ENCODE data around the gene CTCF. TPM values are rescaled to one million over a fixed set of nuclear protein-coding genes. Genes with fewer than 3 reads are reported as not detected.

Gene CTCF
- total and polyA plus RNA-seq, 2 experiments from 2014 or later, result 64.5 to 72.3 TPM

- H3K27ac Mint-ChIP-seq, result no peak overlapping the region
- H4K20me1 ChIP-seq (replicated peaks; ENCODE audit: insufficient read depth), result peaks cover 9% of the 10 kb centered on the region; the same call in 1 of the 2 replicates
- no peak overlapping the region; the same call in 2 of the 3 replicates for H3K4me3 Mint-ChIP-seq
- ATAC-seq, result peak; percentile 80
- H3K79me2 ChIP-seq (replicated peaks; ENCODE audit: insufficient read depth), result no peaks in the 10 kb centered on the region; the same call in 1 of the 2 replicates
- H3K4me3 ChIP-seq, result no peak overlapping the region
- peak overlapping the region; percentile 32; the same call in 1 of the 2 replicates for H3K27ac ChIP-seq (ENCODE audit: low read depth)
- H3K4me1 Mint-ChIP-seq, result peaks cover 21% of the 10 kb centered on the region
- H3K36me3 ChIP-seq (ENCODE audit: insufficient read depth), result no peaks in the 10 kb centered on the region
- TF ChIP-seq CTCF (conservative IDR thresholded peaks at IDR 0.05; ENCODE audit: low read depth in 2 of 2) (peak; percentile 89 to 99), EZH2phosphoT487 (IDR thresholded peaks at IDR 0.05; ENCODE audit: unreplicated experiment) (no peak)
- TF ChIP-seq, protein P1, sequence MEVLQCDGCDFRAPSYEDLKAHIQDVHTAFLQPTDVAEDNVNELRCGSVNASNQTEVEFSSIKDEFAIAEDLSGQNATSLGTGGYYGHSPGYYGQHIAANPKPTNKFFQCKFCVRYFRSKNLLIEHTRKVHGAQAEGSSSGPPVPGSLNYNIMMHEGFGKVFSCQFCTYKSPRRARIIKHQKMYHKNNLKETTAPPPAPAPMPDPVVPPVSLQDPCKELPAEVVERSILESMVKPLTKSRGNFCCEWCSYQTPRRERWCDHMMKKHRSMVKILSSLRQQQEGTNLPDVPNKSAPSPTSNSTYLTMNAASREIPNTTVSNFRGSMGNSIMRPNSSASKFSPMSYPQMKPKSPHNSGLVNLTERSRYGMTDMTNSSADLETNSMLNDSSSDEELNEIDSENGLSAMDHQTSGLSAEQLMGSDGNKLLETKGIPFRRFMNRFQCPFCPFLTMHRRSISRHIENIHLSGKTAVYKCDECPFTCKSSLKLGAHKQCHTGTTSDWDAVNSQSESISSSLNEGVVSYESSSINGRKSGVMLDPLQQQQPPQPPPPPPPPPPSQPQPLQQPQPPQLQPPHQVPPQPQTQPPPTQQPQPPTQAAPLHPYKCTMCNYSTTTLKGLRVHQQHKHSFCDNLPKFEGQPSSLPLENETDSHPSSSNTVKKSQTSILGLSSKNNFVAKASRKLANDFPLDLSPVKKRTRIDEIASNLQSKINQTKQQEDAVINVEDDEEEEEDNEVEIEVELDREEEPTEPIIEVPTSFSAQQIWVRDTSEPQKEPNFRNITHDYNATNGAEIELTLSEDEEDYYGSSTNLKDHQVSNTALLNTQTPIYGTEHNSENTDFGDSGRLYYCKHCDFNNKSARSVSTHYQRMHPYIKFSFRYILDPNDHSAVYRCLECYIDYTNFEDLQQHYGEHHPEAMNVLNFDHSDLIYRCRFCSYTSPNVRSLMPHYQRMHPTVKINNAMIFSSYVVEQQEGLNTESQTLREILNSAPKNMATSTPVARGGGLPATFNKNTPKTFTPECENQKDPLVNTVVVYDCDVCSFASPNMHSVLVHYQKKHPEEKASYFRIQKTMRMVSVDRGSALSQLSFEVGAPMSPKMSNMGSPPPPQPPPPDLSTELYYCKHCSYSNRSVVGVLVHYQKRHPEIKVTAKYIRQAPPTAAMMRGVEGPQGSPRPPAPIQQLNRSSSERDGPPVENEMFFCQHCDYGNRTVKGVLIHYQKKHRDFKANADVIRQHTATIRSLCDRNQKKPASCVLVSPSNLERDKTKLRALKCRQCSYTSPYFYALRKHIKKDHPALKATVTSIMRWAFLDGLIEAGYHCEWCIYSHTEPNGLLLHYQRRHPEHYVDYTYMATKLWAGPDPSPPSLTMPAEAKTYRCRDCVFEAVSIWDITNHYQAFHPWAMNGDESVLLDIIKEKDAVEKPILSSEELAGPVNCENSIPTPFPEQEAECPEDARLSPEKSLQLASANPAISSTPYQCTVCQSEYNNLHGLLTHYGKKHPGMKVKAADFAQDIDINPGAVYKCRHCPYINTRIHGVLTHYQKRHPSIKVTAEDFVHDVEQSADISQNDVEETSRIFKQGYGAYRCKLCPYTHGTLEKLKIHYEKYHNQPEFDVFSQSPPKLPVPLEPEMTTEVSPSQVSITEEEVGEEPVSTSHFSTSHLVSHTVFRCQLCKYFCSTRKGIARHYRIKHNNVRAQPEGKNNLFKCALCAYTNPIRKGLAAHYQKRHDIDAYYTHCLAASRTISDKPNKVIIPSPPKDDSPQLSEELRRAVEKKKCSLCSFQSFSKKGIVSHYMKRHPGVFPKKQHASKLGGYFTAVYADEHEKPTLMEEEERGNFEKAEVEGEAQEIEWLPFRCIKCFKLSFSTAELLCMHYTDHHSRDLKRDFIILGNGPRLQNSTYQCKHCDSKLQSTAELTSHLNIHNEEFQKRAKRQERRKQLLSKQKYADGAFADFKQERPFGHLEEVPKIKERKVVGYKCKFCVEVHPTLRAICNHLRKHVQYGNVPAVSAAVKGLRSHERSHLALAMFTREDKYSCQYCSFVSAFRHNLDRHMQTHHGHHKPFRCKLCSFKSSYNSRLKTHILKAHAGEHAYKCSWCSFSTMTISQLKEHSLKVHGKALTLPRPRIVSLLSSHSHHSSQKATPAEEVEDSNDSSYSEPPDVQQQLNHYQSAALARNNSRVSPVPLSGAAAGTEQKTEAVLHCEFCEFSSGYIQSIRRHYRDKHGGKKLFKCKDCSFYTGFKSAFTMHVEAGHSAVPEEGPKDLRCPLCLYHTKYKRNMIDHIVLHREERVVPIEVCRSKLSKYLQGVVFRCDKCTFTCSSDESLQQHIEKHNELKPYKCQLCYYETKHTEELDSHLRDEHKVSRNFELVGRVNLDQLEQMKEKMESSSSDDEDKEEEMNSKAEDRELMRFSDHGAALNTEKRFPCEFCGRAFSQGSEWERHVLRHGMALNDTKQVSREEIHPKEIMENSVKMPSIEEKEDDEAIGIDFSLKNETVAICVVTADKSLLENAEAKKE (CRISPR knock-in tag; IDR thresholded peaks at IDR 0.05), result no peak
- H3K9me3 Mint-ChIP-seq, result no peaks in the 10 kb centered on the region; the same call in 2 of the 3 replicates
- H3K27me3 ChIP-seq (ENCODE audit: insufficient read depth), result no peaks in the 10 kb centered on the region
- peaks cover 30% of the 10 kb centered on the region for H3K27me3 Mint-ChIP-seq (ENCODE audit: insufficient read depth, low read depth, poor library complexity)
- no peak overlapping the region for H3K4me2 ChIP-seq
- H3K9me2 ChIP-seq (ENCODE audit: insufficient read depth), result no peaks in the 10 kb centered on the region
- peaks cover 4% of the 10 kb centered on the region for H3K36me3 Mint-ChIP-seq (ENCODE audit: low read depth)
- H3K4me1 ChIP-seq (ENCODE audit: insufficient read depth), result no peaks in the 10 kb centered on the region; the same call in 1 of the 2 replicates
- no peak overlapping the region for H2AFZ ChIP-seq
- H3F3A ChIP-seq (replicated peaks; ENCODE audit: low read depth), result peaks cover 3% of the 10 kb centered on the region; the same call in 1 of the 2 replicates
- DNase-seq (ENCODE audit: low spot score), result peak; percentile 89
These were observed 15.4 kb upstream of the CTCF start for GRCh38 chr16:67546761-67547422.
